ENCODE data around the gene TXLNG.
"Not testable (repeated sequence)": the region's sequence is repeated elsewhere in the genome, so short reads cannot be mapped to it uniquely, and the experiment has no call there.

TXLNG gene

GRCh38 chrX:16786139-16786790 is at the start of gene TXLNG:
TXLNG (plus strand) TSS chrX:16786466; CDS start chrX:16786488, 22 bp downstream.
- peak; percentile 81 to 87 for DNase-seq (ENCODE audit: low read depth in 1 of 2, low spot score in 1 of 2)

- DNase-seq (ENCODE audit: low read depth in 1 of 2, low spot score in 1 of 2), result no peak
Observed at GRCh38 chrX:16737024-16737423, 49.2 kb upstream of the TXLNG start.

GRCh38 chrX:16739574-16739973 is 46.7 kb upstream of the TXLNG start:
- DNase-seq (ENCODE audit: low read depth in 1 of 2, low spot score in 1 of 2), result no peak

- DNase-seq (ENCODE audit: low read depth in 1 of 2, low spot score in 1 of 2), result no peak
Observed at GRCh38 chrX:16743604-16744325, 42.5 kb upstream of the TXLNG start.

- DNase-seq (ENCODE audit: low read depth in 1 of 2, low spot score in 1 of 2), result no peak
Observed at GRCh38 chrX:16745102-16745501, 41.2 kb upstream of the TXLNG start.

- DNase-seq (ENCODE audit: low read depth in 1 of 2, low spot score in 1 of 2), result no peak
Observed at GRCh38 chrX:16745659-16746058, 40.6 kb upstream of the TXLNG start.

GRCh38 chrX:16748425-16748824 is 37.8 kb upstream of the TXLNG start:
- no peak for DNase-seq (ENCODE audit: low read depth in 1 of 2, low spot score in 1 of 2)

GRCh38 chrX:16750136-16750535 is 36.1 kb upstream of the TXLNG start:
- no peak for DNase-seq (ENCODE audit: low read depth in 1 of 2, low spot score in 1 of 2)

- DNase-seq (ENCODE audit: low read depth in 1 of 2, low spot score in 1 of 2), result no peak
Observed at GRCh38 chrX:16754019-16754418, 32.2 kb upstream of the TXLNG start.

GRCh38 chrX:16756724-16757123 is 29.5 kb upstream of the TXLNG start:
- no peak for DNase-seq (ENCODE audit: low read depth in 1 of 2, low spot score in 1 of 2)

GRCh38 chrX:16761500-16761899 is 24.8 kb upstream of the TXLNG start:
- DNase-seq (ENCODE audit: low read depth in 1 of 2, low spot score in 1 of 2), result not testable (repeated sequence)

- no peak for DNase-seq (ENCODE audit: low read depth in 1 of 2, low spot score in 1 of 2)
Observed at GRCh38 chrX:16762579-16762978, 23.7 kb upstream of the TXLNG start.

GRCh38 chrX:16765594-16765993 is 20.7 kb upstream of the TXLNG start:
- DNase-seq (ENCODE audit: low read depth in 1 of 2, low spot score in 1 of 2), result no peak

GRCh38 chrX:16770970-16771482 is 15.2 kb upstream of the TXLNG start:
- DNase-seq (ENCODE audit: low read depth in 1 of 2, low spot score in 1 of 2), result no peak

GRCh38 chrX:16771483-16772398 is 14.5 kb upstream of the TXLNG start:
- no peak for DNase-seq (ENCODE audit: low read depth in 1 of 2, low spot score in 1 of 2)

- DNase-seq (ENCODE audit: low read depth in 1 of 2, low spot score in 1 of 2), result no peak
Observed at GRCh38 chrX:16772460-16772859, 13.8 kb upstream of the TXLNG start.

- DNase-seq (ENCODE audit: low read depth in 1 of 2, low spot score in 1 of 2), result no peak
Observed at GRCh38 chrX:16774746-16775145, 11.5 kb upstream of the TXLNG start.

- DNase-seq (ENCODE audit: low read depth in 1 of 2, low spot score in 1 of 2), result no peak
Observed at GRCh38 chrX:16778545-16778944, 7.7 kb upstream of the TXLNG start.

- DNase-seq (ENCODE audit: low read depth in 1 of 2, low spot score in 1 of 2), result no peak
Observed at GRCh38 chrX:16778993-16779392, 7.3 kb upstream of the TXLNG start.

GRCh38 chrX:16779815-16780214 is 6.5 kb upstream of the TXLNG start:
- not testable (repeated sequence) for DNase-seq (ENCODE audit: low read depth in 1 of 2, low spot score in 1 of 2)

GRCh38 chrX:16783452-16783851 is 2.8 kb upstream of the TXLNG start:
- DNase-seq (ENCODE audit: low read depth in 1 of 2, low spot score in 1 of 2), result no peak

Data from stimulated activated CD4-positive, alpha-beta T cell treated with anti-CD3 and anti-CD28 coated beads, Interleukin-15, amount 100 ng/mL, for 1 hour (primary cell).